Sciatic nerve (tissue), 2 donors: Measurements from ENCODE around the gene ADGRD1. TPM values are rescaled to one million over a fixed set of nuclear protein-coding genes. Genes with fewer than 3 reads are reported as not detected.

ENCODE experiments used
- ATAC-seq: fragments of 200-7000 bp; cut with Tn5 transposase; one replicate; pipeline ENCODE4 v1.9.1; 2020; ENCODE audit warnings: mild to moderate bottlenecking, moderate library complexity
- DNase-seq: peaks from one replicate; pipeline ENCODE4 v3.0.0-alpha.2; 2020; ENCODE audit warnings: low spot score
- intact Hi-C: fragments of 100-400 bp; cut with DNase I; formaldehyde crosslinking; loops from one replicate; pipeline ENCODE4 v1.14.2; 2022
- total RNA-seq: library from RNA; stranded (reverse); fragmentation: NEBNext Ultra II Directional; extraction: Animal tissue kit (Norgen Biotek cat#: 25700); gene quantifications from one replicate; pipeline ENCODE4 v1.2.1, GENCODE V29; 2021
- donor health status: DM: no; HTN: no; CAD: no.
- donor health status: DM: no; HTN: no; CAD: no.

ADGRD1 gene
- total RNA-seq, 1 donor from 2014 or later: 224 TPM

DNA sequence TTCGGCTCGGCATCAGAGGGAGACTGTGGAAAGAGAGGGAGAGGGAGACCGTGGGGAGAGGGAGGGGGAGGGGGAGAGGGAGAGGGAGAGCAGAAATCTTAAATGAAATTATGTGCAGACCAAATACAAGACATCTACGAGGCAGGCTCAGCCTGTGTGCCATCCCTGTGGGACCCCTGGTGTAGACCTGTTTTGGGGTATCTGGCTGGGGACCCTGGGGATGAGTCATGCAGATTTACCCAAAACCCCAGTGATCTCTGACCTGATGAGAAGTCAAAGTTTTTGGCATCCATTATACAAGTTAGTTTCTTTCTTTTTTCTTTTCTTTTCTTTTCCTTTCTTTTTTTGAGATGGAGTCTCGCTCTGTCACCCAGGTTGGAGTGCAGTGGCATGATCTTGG is 44.4 kb downstream of the ADGRD1 start:
- peak; percentile 36 for DNase-seq
- intact Hi-C loops: no loop called here
- no peak for ATAC-seq

DNA sequence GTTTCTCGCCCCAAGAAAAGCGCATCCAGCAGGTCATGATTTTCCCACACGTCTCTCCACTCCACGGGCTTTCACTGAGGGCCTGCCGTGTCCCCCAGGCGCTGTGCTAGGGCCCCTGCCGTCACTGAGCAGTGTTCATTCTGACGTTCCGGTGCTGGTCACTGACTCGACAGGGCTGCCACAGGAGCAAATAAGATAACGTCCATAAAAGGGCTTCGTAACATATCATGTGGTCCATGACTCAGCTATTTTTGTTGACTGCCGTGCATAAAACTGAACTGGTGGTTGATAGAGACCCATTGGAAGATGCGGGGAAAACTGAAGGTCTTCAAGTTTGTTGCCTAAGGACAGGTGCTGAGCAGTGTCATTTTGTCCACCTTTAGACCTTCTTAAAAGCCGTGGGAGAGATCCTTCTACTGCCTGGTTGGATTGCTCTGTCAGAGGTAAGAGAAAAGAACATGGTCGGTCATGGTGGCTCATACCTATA is 46.3 kb downstream of the ADGRD1 start:
- peak; percentile 38 for DNase-seq
- no peak for ATAC-seq
- intact Hi-C loops: no loop called here

DNA sequence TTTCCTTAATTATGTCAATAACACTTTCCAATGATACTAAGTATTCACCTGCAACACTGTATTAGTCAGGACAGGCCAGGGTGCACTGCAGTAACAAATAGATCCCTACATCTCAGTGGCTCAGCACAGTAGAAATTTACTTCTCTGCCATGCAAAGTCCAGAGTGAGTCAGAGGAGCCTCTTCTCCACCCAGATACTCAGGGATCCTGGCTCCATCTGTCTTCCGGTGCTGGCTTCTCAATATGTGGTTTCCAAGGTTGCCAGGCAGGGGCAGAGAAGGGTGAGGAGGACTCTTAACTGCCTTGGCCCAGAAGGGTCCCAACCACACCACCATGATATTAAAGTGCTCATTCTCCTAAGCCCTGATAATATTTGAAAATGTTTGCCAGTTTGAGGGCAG is 47.8 kb downstream of the ADGRD1 start:
- intact Hi-C loops: no loop called here
- ATAC-seq (no peak), DNase-seq (peak; percentile 23)

GRCh38 chr12:131002216-131002631 is 48.5 kb downstream of the ADGRD1 start:
- DNase-seq (peak; percentile 17), ATAC-seq (no peak)
- intact Hi-C loops: no loop called here

DNA sequence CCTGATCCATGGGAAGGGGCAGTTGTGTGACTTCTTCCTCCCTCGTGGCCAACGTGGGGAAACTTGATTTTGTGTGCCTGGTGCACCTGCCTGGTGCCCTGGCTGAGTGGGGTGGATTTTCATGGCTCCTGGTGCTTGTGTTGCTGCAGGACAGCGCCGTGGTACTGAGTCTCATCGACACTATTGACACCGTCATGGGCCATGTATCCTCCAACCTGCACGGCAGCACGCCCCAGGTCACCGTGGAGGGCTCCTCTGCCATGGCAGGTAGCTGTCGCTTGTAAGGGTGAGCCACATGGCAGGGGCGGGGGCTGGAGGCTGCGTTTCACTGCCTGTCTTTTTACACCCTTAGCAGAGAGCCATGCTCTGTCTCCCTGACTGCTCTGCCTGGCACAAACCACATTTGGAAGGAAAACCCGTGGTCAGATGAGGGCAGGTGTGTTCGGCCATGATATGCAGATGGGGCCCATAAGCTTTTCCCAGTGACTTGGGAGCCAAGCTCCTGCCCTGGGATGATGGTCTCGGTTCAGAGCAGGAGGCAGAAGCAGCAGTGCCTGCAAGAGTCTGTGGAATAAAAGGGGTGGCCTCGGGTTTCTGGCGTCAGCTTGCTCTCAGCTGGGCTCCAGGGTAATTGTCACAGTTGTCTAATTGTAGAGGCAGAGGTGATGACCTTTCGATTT is 49.5 kb downstream of the ADGRD1 start:
- intact Hi-C loops: no loop called here
- DNase-seq: peak; percentile 56
- no peak for ATAC-seq

- ATAC-seq (no peak), DNase-seq (no peak)
- intact Hi-C loops: no loop called here
Measured at GRCh38 chr12:131003716-131004045, 50.0 kb downstream of the ADGRD1 start.

DNA sequence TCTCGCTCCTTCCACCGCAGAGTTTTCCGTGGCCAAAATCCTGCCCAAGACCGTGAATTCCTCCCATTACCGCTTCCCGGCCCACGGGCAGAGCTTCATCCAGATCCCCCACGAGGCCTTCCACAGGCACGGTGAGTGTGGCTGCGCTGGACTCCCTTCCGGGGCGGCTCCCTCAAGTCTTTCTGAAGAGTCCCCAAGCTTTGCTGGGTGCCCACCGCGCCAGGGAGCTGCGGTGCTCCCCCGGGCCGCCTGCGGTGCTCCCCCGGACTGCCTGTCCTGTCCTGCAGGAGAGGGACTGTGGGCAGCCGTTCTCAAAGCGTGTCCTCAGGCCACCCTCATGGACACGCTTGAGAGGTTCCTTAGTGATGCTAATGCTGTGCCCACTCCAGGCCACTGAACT is 50.5 kb downstream of the ADGRD1 start:
- DNase-seq (no peak), ATAC-seq (no peak)
- intact Hi-C loops: no loop called here

GRCh38 chr12:131005161-131006035 is 51.7 kb downstream of the ADGRD1 start:
- ATAC-seq: no peak
- DNase-seq: no peak
- intact Hi-C loops: no loop called here

DNA sequence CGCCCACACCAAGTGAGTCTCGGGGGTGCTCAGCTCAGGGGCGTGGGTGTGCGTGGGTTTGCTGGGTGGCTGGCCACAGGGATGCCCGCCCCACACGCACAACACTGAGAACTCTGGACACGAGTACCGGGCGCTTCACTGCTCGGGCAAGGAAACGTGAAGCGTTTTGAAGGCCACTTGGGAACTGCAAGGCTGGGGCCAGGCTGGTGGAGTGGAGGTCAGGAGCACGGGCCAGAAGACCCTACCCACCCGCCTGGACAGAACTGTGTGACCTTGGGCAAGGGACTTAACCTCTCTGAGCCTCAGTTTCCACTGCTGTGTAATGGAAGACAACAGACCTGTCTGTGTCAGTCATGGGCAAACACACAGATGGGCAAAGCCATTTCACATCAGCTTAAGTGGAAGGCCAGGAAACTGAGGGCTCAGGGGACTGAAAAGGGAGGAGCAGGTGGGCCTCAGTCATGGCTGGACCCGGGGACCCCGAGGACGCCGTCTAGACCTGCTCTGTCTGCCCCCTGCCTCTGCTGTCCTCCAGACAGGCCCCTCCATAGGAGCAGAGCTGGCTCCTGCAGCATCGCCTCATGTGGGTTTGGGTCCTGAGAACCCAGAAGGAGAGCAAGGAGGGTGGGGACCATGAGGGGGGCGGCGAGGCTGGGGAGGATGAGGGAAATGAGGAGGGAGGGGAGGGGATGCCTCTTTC is 52.5 kb downstream of the ADGRD1 start:
- ATAC-seq (no peak), DNase-seq (no peak)
- intact Hi-C loops: no loop called here

DNA sequence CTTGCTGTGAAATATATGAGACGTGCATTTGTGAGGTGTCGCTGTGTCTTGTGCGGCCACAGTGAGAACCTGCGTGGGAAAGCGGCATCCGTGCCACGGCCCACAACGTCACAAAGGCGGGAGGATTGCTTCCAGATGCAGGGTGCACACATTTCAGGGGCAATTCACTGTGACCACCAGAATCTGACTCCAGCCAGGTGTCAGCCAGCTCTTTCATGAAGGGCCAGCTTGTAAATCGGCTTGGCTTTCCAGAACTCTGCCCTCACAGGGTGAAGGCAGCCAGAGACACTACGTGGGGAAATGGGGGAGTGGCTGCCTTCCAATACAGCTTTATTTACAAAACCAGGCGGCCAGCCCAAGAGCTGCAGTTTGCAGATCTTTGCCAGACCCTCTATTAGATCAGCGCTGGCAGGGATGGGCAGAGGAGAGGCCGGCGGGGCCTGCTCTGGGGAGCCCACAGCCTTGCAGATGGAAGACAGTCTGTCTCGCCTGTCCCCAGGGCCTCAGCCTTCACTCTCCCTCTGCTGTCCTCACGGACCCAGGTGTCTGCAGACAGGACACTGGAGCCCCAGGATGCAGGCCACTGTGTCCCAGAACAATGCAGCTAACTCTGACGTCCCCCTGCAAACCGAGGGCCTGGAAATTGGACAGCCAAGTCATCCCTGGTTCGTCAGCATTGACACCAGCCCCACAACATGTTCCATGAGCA is 53.5 kb downstream of the ADGRD1 start:
- DNase-seq: no peak
- intact Hi-C loops: no loop called here
- peak; percentile 39 for ATAC-seq

- ATAC-seq (no peak), DNase-seq (no peak)
- intact Hi-C loops: no loop called here
Measured at GRCh38 chr12:131007740-131008117, 54.0 kb downstream of the ADGRD1 start.

DNA sequence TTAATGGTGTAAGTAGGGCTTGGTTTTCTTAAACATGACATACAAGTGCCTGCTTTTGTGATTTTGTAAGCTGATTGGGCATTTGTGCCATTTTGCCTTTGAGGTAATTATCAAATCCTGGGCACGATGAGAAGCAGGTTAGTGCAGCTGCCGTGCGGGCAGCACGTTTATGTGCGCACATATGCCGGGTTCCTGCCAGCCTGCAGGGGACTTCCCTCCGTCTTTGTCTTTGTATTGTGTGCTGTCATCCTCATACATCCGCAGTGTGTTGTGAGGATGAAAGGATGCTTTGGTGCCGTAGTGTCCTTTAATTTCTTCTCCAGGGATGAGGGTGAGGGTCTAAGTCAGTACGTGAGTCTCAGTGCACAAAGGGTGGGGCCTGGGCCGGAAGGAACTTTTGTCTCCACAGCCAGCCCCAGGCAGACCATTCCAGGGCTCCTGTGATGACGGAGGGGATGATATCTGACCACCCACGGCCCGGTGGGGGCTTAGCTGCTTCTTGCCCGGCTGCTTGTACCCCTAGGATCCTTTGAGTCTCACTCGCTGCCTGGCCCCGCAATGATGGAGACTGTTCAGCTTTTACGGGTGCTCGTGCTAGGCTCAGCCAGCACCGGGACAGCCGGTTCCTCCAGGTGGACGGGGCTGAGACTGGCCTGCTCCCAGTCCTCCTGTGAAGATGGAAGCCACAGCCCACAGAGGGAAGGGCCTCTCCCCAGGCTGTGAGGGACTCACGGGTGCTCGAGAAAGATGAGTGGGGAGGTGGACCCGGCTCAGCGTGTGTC is 54.6 kb downstream of the ADGRD1 start:
- intact Hi-C loops: no loop called here
- ATAC-seq: no peak
- DNase-seq: no peak

GRCh38 chr12:131008913-131009270 is 55.2 kb downstream of the ADGRD1 start:
- intact Hi-C loops: no loop called here
- DNase-seq (peak; percentile 56), ATAC-seq (no peak)

- DNase-seq (no peak), ATAC-seq (no peak)
- intact Hi-C loops: no loop called here
Measured at GRCh38 chr12:131009595-131010395, 56.1 kb downstream of the ADGRD1 start.

- no peak for DNase-seq
- intact Hi-C loops: no loop called here
- ATAC-seq: peak; percentile 3
Measured at GRCh38 chr12:131010396-131011131, 56.9 kb downstream of the ADGRD1 start.

DNA sequence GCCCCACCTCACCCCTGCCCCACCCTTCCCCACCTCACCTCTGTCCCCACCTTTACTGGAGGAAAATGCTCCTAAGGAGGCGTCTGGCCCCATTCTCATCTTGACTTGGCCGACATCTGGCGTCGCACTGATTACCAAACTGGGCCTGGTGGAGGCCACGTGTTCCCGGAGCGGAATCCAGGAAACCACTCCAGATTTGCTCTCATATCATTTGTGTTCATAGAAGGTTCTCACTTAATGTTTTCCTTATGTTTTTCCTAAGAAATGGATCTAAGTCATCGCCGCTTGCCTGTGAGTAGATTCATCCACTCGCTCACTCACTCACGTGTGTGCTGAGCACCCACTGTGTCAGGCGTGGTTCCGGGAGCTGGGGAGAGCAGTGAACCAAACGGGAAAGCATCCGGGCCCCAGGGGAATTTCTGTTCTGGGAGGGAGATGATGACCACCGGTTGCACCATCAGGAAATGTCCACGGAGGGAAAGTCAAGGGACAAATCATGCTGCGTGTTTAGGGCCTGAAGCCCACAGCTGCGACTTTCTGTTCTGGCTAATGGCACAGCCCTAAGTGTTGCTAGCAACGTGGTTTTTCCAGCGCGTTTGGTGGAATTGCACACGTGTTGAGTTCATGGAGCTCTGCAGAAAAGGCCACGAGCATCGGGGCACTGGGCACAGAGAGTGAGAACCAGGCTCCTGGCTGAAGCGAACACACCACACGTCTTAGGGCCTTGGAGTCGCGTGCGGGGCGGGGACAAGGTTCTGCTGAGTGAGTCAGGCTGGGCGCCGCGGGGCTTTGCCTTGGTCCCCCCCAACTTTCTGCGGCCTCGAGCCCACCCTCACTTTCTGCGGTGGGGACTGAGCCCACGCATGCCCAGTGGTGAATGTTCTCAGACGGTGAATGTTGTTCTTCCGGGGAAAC is 57.7 kb downstream of the ADGRD1 start:
- ATAC-seq (peak; percentile 84), DNase-seq (peak; percentile 84)
- intact Hi-C loops: no loop called here
